ENCODE results near the gene FRMD3.

DNA sequence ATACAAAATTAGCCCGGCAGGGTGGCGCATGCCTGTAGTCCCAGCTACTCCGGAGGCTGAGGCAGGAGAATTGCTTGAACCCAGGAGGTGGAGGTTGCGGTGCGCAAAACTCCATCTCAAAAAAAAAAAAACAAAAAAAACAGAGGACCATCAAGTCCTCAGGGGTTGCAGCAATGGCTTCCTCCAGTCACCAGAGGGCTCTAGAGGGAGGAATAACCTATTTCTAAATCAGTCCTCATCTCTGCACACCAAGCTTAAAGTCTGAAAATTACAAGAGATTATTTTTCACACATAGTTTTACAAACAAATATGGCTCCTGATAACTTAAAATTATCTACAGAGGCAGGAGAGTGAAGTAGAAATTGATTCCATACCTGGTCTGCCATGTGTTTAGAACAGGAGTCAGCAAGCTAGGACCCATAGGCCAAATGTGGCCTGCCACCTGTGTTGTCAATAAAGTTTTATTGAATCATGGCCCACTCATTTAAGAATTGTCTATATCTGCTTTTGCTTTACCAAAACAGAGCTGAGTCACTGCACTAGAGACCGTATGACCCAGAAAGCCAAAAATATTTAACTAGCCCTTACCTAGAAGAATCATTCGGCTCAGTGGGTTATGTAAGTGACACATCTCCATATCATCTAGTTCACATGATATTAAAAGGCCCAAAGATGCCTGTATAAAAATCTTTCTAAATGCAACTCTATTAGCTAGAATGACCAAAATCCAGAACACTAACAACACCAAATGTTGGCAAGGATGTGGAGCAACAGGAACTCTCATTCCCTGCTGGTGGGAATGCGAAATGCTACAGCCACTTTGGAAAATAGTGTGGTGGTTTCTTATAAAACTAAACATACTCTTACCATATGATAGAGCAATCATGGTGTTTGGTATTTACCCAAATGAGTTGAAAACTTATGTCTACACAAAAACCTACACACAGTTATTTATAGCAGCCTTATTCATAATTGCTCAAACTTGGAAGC is 207.7 kb downstream of the FRMD3 start:
- TF ChIP-seq BHLHE40 (IDR thresholded peaks at IDR 0.05; ENCODE audit: borderline replicate concordance) (no peak), FOXA1 (IDR thresholded peaks at IDR 0.05) (no peak), FOXM1 (IDR thresholded peaks at IDR 0.05; ENCODE audit: borderline replicate concordance) (no peak), ELF4 (IDR thresholded peaks at IDR 0.05) (no peak), NFRKB (IDR thresholded peaks at IDR 0.05) (no peak), SUZ12 (IDR thresholded peaks at IDR 0.05) (no peak), FOXK2 (IDR thresholded peaks at IDR 0.05) (no peak), HDGF (IDR thresholded peaks at IDR 0.05; ENCODE audit: borderline replicate concordance) (no peak)

Measured in HEK293T (cell line).